NB4 (cell line): ENCODE measurements around the gene RALY.

Experiments used
- CTCF ChIP-seq: IDR thresholded peaks from one replicate; pipeline ENCODE4 v1.5.1; 2012; ENCODE audit warnings: low read depth, low read length
- MAX ChIP-seq: IDR thresholded peaks from 2 replicates; pipeline ENCODE4 v1.6.1; 2011; ENCODE audit warnings: low read depth, low read length

- TF ChIP-seq MAX (no peak), CTCF (no peak)
These were observed 49.3 kb downstream of the RALY start for GRCh38 chr20:34043025-34043424.
